Ovary (tissue), 9 donors: Measurements from ENCODE around the gene PNLIPRP2. TPM values are rescaled to one million over a fixed set of nuclear protein-coding genes. Genes with fewer than 3 reads are reported as not detected.
A peak's percentile ranks its signal among the peaks of the same experiment; 100 is the strongest.

Source experiments
- DNase-seq, 5 donors: peaks; one replicate each; pipeline ENCODE4 v3.0.0-alpha.2; 2019 to 2020
- H3K27ac ChIP-seq, 2 donors: fragments of 200-600 bp; one replicate each; pipeline versions ENCODE4 v1.5.1 to v1.8.0; 2019 to 2022
- H3K27me3 ChIP-seq: fragments of 200-600 bp; one replicate; pipeline ENCODE4 v1.8.0; 2022
- H3K36me3 ChIP-seq: fragments of 200-600 bp; sonication (generic); one replicate; pipeline ENCODE4 v1.5.1; 2019
- H3K4me1 ChIP-seq: one replicate; pipeline ENCODE4 v1.8.1; 2013; ENCODE audit warnings: mild to moderate bottlenecking, moderate library complexity; ENCODE audit not compliant: insufficient read depth
- H3K4me3 ChIP-seq: fragments of 200-600 bp; sonication (generic); one replicate; pipeline ENCODE4 v1.5.1; 2017
- H3K9me3 ChIP-seq, 2 donors: fragments of 200-600 bp in 1 of 2; sonication (generic) in 1 of 2; one replicate each; pipeline versions ENCODE4 v1.5.1 to v1.8.1; 2013 to 2019; ENCODE audit warnings: mild to moderate bottlenecking in 1 of 2, moderate library complexity in 1 of 2
- CTCF ChIP-seq, 3 donors: fragments of 450-650 bp in 2 of 3; fragments of 200-600 bp in 1 of 3; IDR thresholded peaks; one replicate each; pipeline versions ENCODE4 v1.5.1 to v1.8.0; 2016 to 2022; ENCODE audit warnings: antibody characterized with exemption in 3 of 3, mild to moderate bottlenecking in 1 of 3
- EP300 ChIP-seq: sonication (generic); formaldehyde crosslinking; IDR thresholded peaks from one replicate; pipeline ENCODE4 v1.6.1; 2017; ENCODE audit warnings: antibody characterized with exemption
- POLR2A ChIP-seq: fragments of 450-650 bp; IDR thresholded peaks from one replicate; pipeline ENCODE4 v1.6.1; 2017; ENCODE audit warnings: antibody characterized with exemption, mild to moderate bottlenecking, moderate library complexity
- WGBS, 3 donors: extraction: QIAGEN DNeasy Blood & Tissue Kit in 1 of 3; methylation state at CpG; one replicate each; pipeline versions ENCODE4 v1.1.5 to v1.1.7; 2013 to 2017; 5-methylcytosine and 5-hydroxymethylcytosine counted together
- intact Hi-C, 4 donors: fragments of 100-400 bp; cut with DNase I; formaldehyde crosslinking; loops; one replicate each; pipeline versions ENCODE4 v1.11.0 to v1.15.1; 2022 to 2023
- polyA plus RNA-seq, 2 donors: library from polyadenylated mRNA; stranded (reverse); fragments of 200-250 nt in 1 of 2; fragments of 350-450 nt in 1 of 2; fragmentation: Illumina TruSeq in 1 of 2; extraction: RNeasy Lipid Tissue Mini Kit (QIAGEN cat#74804) in 1 of 2; gene quantifications; one replicate each; pipeline ENCODE4 v1.2.3, GENCODE V29; 2013 to 2014
- total RNA-seq, 7 donors: library from RNA; depleted of rRNA in 2 of 7; stranded (reverse); fragments of >200 nt in 2 of 7; fragmentation: NEBNext Ultra II Directional in 3 of 7; extraction: Animal tissue kit (Norgen Biotek cat#: 25700) in 3 of 7; gene quantifications; one replicate each; pipeline versions ENCODE4 v1.1.0 to v1.2.4, GENCODE V29; 2016 to 2023
- donor health status: DM: no; HTN: no; CAD: no; lungs with moderate emphysema.
- donor health status: DM: no; HTN: no; CAD: no.
- donor health status: Bipolar disorder and iron deficiency.
- donor health status: DM: yes; HTN: yes; CAD: no.
- donor health status: DM: no; HTN: no; CAD: no.
- donor health status: DM: yes; HTN: yes; CAD: no.

The PNLIPRP2 gene
- total and polyA plus RNA-seq, 9 donors = 0.15 to 1.4 (median 0.24) TPM; not detected in 4

- intact Hi-C loops = loop anchor here in 3 of 4 donors (2.0 to 10.0 kb wide), 3 partner anchors 159 to 549 kb away; no protein-coding TSS in a partner anchor
These were observed 5.1 kb downstream of the PNLIPRP2 start for GRCh38 chr10:116625845-116626244.

GRCh38 chr10:116626815-116627214 is 6.1 kb downstream of the PNLIPRP2 start:
- intact Hi-C loops = loop anchor here in 3 of 4 donors (2.0 to 10.0 kb wide), 3 partner anchors 158 to 548 kb away; no protein-coding TSS in a partner anchor
- H3K9me3 ChIP-seq = no peaks in the 10 kb centered on the region
- WGBS, 3 donors = 55 to 73% (median 56%) methylated on average over 9 of the region's 9 CpGs
- H3K27me3 ChIP-seq = no peaks in the 10 kb centered on the region
- H3K27ac ChIP-seq = no peak overlapping the region
- H3K4me3 ChIP-seq = no peak overlapping the region
- TF ChIP-seq CTCF (IDR thresholded peaks at IDR 0.05) (no peak), EP300 (no peak), POLR2A (no peak)
- no peak for DNase-seq
- H3K36me3 ChIP-seq = no peaks in the 10 kb centered on the region
- peaks cover 6% of the 10 kb centered on the region for H3K4me1 ChIP-seq

More at GRCh38 chr10:116625845-116626244, 5.1 kb downstream of the PNLIPRP2 start:
- no peaks in the 10 kb centered on the region for H3K9me3 ChIP-seq
- H3K36me3 ChIP-seq = no peaks in the 10 kb centered on the region
- no peak overlapping the region for H3K27ac ChIP-seq
- TF ChIP-seq CTCF (IDR thresholded peaks at IDR 0.05) (no peak), POLR2A (no peak), EP300 (no peak)
- H3K27me3 ChIP-seq = no peaks in the 10 kb centered on the region
- DNase-seq = no peak
- 88 to 91% (median 91%) methylated on average over 7 of the region's 7 CpGs for WGBS, 3 donors
- peaks cover 3% of the 10 kb centered on the region for H3K4me1 ChIP-seq
- H3K4me3 ChIP-seq = no peak overlapping the region

GRCh38 chr10:116627386-116627933 is 6.7 kb downstream of the PNLIPRP2 start:
- H3K4me1 ChIP-seq = peaks cover 11% of the 10 kb centered on the region
- peak overlapping the region; percentile 22 for H3K4me3 ChIP-seq
- DNase-seq = peak; percentile 38 to 67 (median 62)
- WGBS, 3 donors = 2 to 13% (median 6%) methylated on average over 40 to 49 of the region's 49 CpGs
- H3K27ac ChIP-seq = no peak overlapping the region
- intact Hi-C loops = loop anchor here in 3 of 4 donors (2.0 to 10.0 kb wide), 3 partner anchors 157 to 547 kb away; no protein-coding TSS in a partner anchor
- no peaks in the 10 kb centered on the region for H3K36me3 ChIP-seq
- TF ChIP-seq CTCF (IDR thresholded peaks at IDR 0.05) (peak; percentile 56 to 71 (median 64)), EP300 (no peak)
- no peaks in the 10 kb centered on the region for H3K9me3 ChIP-seq
- H3K27me3 ChIP-seq = no peaks in the 10 kb centered on the region

GRCh38 chr10:116629340-116629739 is 8.6 kb downstream of the PNLIPRP2 start:
- Histone ChIP-seq H3K4me3 (no peak overlapping the region), H3K27ac (no peak overlapping the region), H3K27me3 (no peaks in the 10 kb centered on the region), H3K4me1 (peaks cover 13% of the 10 kb centered on the region), H3K36me3 (no peaks in the 10 kb centered on the region), H3K9me3 (no peaks in the 10 kb centered on the region)
- no peak for DNase-seq
- TF ChIP-seq EP300 (no peak), CTCF (IDR thresholded peaks at IDR 0.05) (no peak), POLR2A (no peak)
- intact Hi-C loops = loop anchor here in 3 of 4 donors (5.0 to 10.0 kb wide), 2 partner anchors 155 to 158 kb away; no protein-coding TSS in a partner anchor
- WGBS, 3 donors = 84 to 88% (median 88%) methylated on average over 4 of the region's 4 CpGs
